Neural crest cell (in vitro differentiated cells): ENCODE data around the gene IL10RA. TPM values are rescaled to one million over a fixed set of nuclear protein-coding genes. Genes with fewer than 3 reads are reported as not detected.
A peak's percentile ranks its signal among the peaks of the same experiment; 100 is the strongest.

Experiments
- DNase-seq: peaks from one replicate; pipeline ENCODE4 v3.0.0; 2021; ENCODE audit warnings: low read depth, mixed read lengths, low spot score
- H3K27ac Mint-ChIP-seq: one replicate; pipeline ENCODE4 v1.8.0; 2021; ENCODE audit warnings: mild to moderate bottlenecking, mixed read lengths; ENCODE audit not compliant: unreplicated experiment
- H3K27me3 Mint-ChIP-seq: 2 replicates; pipeline ENCODE4 v1.8.0; 2021; ENCODE audit warnings: low read depth, mild to moderate bottlenecking, mixed read lengths
- H3K36me3 Mint-ChIP-seq: 2 replicates; pipeline ENCODE4 v1.8.0; 2021; ENCODE audit warnings: low read depth, mild to moderate bottlenecking, mixed read lengths
- H3K4me1 Mint-ChIP-seq: 2 replicates; pipeline ENCODE4 v1.8.0; 2021; ENCODE audit warnings: mixed read lengths
- H3K4me3 Mint-ChIP-seq: one replicate; pipeline ENCODE4 v1.8.0; 2021; ENCODE audit warnings: mild to moderate bottlenecking, mixed read lengths
- H3K9me3 Mint-ChIP-seq: 2 replicates; pipeline ENCODE4 v1.8.0; 2021; ENCODE audit warnings: mixed read lengths
- CTCF ChIP-seq: fragments of 200-600 bp; sonication (generic); conservative IDR thresholded peaks from 2 replicates; pipeline ENCODE4 v1.5.0; 2021; ENCODE audit warnings: antibody characterized with exemption, mild to moderate bottlenecking
- total RNA-seq: library from RNA; stranded (reverse); gene quantifications from 2 replicates; pipeline ENCODE4 v1.2.1, GENCODE V29; 2021

Gene IL10RA
- total RNA-seq, 1 donor from 2014 or later: 0.37 TPM

- no peaks in the 10 kb centered on the region for H3K4me1 Mint-ChIP-seq
- H3K36me3 Mint-ChIP-seq: no peaks in the 10 kb centered on the region
- no peak overlapping the region for H3K4me3 Mint-ChIP-seq
- DNase-seq: no peak
- H3K27ac Mint-ChIP-seq: no peak overlapping the region
- peaks cover 26% of the 10 kb centered on the region for H3K27me3 Mint-ChIP-seq
- TF ChIP-seq CTCF: no peak
- H3K9me3 Mint-ChIP-seq: no peaks in the 10 kb centered on the region
Measured at GRCh38 chr11:117979481-117980211, 6.5 kb upstream of the IL10RA start.

GRCh38 chr11:117980280-117980679, 5.9 kb upstream of the IL10RA start:
- H3K9me3 Mint-ChIP-seq: no peaks in the 10 kb centered on the region
- peaks cover 4% of the 10 kb centered on the region for H3K4me1 Mint-ChIP-seq
- H3K36me3 Mint-ChIP-seq: no peaks in the 10 kb centered on the region
- H3K27ac Mint-ChIP-seq: no peak overlapping the region
- no peak for DNase-seq
- no peak for TF ChIP-seq CTCF
- H3K27me3 Mint-ChIP-seq: peaks cover 33% of the 10 kb centered on the region
- H3K4me3 Mint-ChIP-seq: no peak overlapping the region

GRCh38 chr11:117980720-117981119, 5.5 kb upstream of the IL10RA start:
- Mint-ChIP-seq H3K4me3 (no peak overlapping the region), H3K36me3 (no peaks in the 10 kb centered on the region), H3K27ac (no peak overlapping the region), H3K9me3 (no peaks in the 10 kb centered on the region), H3K27me3 (peaks cover 35% of the 10 kb centered on the region), H3K4me1 (peaks cover 4% of the 10 kb centered on the region)
- no peak for DNase-seq
- no peak for TF ChIP-seq CTCF

- TF ChIP-seq CTCF: no peak
- Mint-ChIP-seq H3K27me3 (peaks cover 56% of the 10 kb centered on the region), H3K9me3 (no peaks in the 10 kb centered on the region), H3K36me3 (no peaks in the 10 kb centered on the region), H3K4me1 (peaks cover 9% of the 10 kb centered on the region), H3K27ac (no peak overlapping the region), H3K4me3 (no peak overlapping the region)
- no peak for DNase-seq
Measured at GRCh38 chr11:117983163-117983475, 3.1 kb upstream of the IL10RA start.

GRCh38 chr11:117984476-117984875, 1.7 kb upstream of the IL10RA start:
- H3K9me3 Mint-ChIP-seq: no peaks in the 10 kb centered on the region
- no peak overlapping the region for H3K27ac Mint-ChIP-seq
- H3K27me3 Mint-ChIP-seq: peaks cover 64% of the 10 kb centered on the region
- peaks cover 9% of the 10 kb centered on the region for H3K4me1 Mint-ChIP-seq
- H3K4me3 Mint-ChIP-seq: peak overlapping the region; percentile 62
- no peak for DNase-seq
- no peaks in the 10 kb centered on the region for H3K36me3 Mint-ChIP-seq
- TF ChIP-seq CTCF: no peak
